K562 (cell line): ENCODE measurements around the gene MPZL1. TPM values are rescaled to one million over a fixed set of nuclear protein-coding genes. Genes with fewer than 3 reads are reported as not detected.
A peak's percentile ranks its signal among the peaks of the same experiment; 100 is the strongest.

Experiments used
- ATAC-seq: fragments of 200-7000 bp; cut with Tn5 transposase; 3 replicates; pipeline ENCODE4 v1.9.1; 2020; ENCODE audit warnings: moderate library complexity
- BruUV-seq: library from RNA; stranded (reverse); fragments of 400-500 nt; replicated peaks from 2 replicates; lab custom pipeline; 2021; lab: Mats Ljungman, UMichigan
- CTCF ChIA-PET: fragments of 300-600 bp; formaldehyde crosslinking; extraction: SDS; loops from one replicate; lab custom pipeline; 2021; ENCODE audit warnings: low intra/inter-chr PET ratio; lab: Yijun Ruan, JAX
- POLR2A ChIA-PET: fragments of 300-600, 350-650 bp; sonication (Branson Sonifier 250); formaldehyde crosslinking; extraction: SDS; loops from one replicate; lab custom pipeline; 2021; ENCODE audit warnings: antibody characterized with exemption, inconsistent platforms; lab: Yijun Ruan, JAX
- DNase-seq, 4 experiments: peaks; one replicate each; pipeline versions ENCODE4 v3.0.0 to v3.0.0-alpha.2; 2011 to 2018; ENCODE audit warnings: low spot score in 3 of 4, mixed read lengths in 3 of 4; ENCODE audit errors: extremely low read depth in 1 of 4
- FAIRE-seq: peaks from 2 replicates; lab custom pipeline; 2011; peaks lifted over from hg19 to GRCh38; lab: Jason Lieb, UNC
- H2AFZ ChIP-seq: 2 replicates; pipeline ENCODE4 v1.6.0; 2011; ENCODE audit warnings: low read depth, low read length, control low read depth, inconsistent platforms
- H3K27ac ChIP-seq: fragments of 200-600 bp; 3 replicates; pipeline ENCODE4 v1.8.0; 2011; ENCODE audit warnings: low read depth, mild to moderate bottlenecking, control low read depth, inconsistent platforms, low read length, moderate library complexity, mixed read lengths; ENCODE audit errors: extremely low read depth
- H3K27me3 ChIP-seq, 2 experiments: fragments of 300-600 bp in 1 of 2; 2 replicates in 1 of 2; 3 replicates in 1 of 2; pipeline versions ENCODE4 v1.6.0 to v1.8.0; 2011; ENCODE audit warnings: inconsistent platforms in 2 of 2, low read length in 2 of 2, mild to moderate bottlenecking in 1 of 2, mixed read lengths in 1 of 2, moderate library complexity in 1 of 2; ENCODE audit not compliant: control insufficient read depth in 2 of 2, insufficient read depth in 2 of 2
- H3K36me3 ChIP-seq: fragments of 300-600 bp; 3 replicates; pipeline ENCODE4 v1.8.0; 2011; ENCODE audit warnings: mild to moderate bottlenecking, low read length, inconsistent platforms; ENCODE audit not compliant: control insufficient read depth, insufficient read depth
- H3K4me1 ChIP-seq, 2 experiments: fragments of 200-600 bp in 1 of 2; replicated peaks in 1 of 2; 2 replicates in 1 of 2; 3 replicates in 1 of 2; pipeline versions ENCODE4 v1.5.1 to v1.8.0; 2011; ENCODE audit warnings: inconsistent platforms in 2 of 2, low read length in 2 of 2, mild to moderate bottlenecking in 1 of 2, mixed read lengths in 1 of 2, moderate library complexity in 1 of 2; ENCODE audit not compliant: control insufficient read depth in 2 of 2, insufficient read depth in 2 of 2
- H3K4me2 ChIP-seq: 2 replicates; pipeline ENCODE4 v1.6.1; 2011; ENCODE audit warnings: low read length, control low read depth, inconsistent platforms, mixed read lengths; ENCODE audit not compliant: insufficient read depth
- H3K4me3 ChIP-seq: fragments of 200-600 bp; sonication (generic), shearing (Covaris generic); 2 replicates; pipeline ENCODE4 v1.5.1; 2016; ENCODE audit warnings: control low read depth, inconsistent platforms
- H3K79me2 ChIP-seq: fragments of 200-600 bp; 3 replicates; pipeline ENCODE4 v1.8.0; 2011; ENCODE audit warnings: low read length, inconsistent platforms; ENCODE audit not compliant: control insufficient read depth, insufficient read depth
- H3K9ac ChIP-seq, 2 experiments: 2 replicates each; pipeline versions ENCODE4 v1.6.0 to v1.6.1; 2011; ENCODE audit warnings: low read depth in 2 of 2, low read length in 2 of 2, control low read depth in 1 of 2, inconsistent platforms in 1 of 2, mild to moderate bottlenecking in 1 of 2, mixed read lengths in 1 of 2; ENCODE audit not compliant: insufficient read depth in 1 of 2
- H3K9me1 ChIP-seq: one replicate; pipeline ENCODE4 v1.6.0; 2011; ENCODE audit warnings: inconsistent platforms, mild to moderate bottlenecking, low read length, moderate library complexity; ENCODE audit not compliant: control insufficient read depth, insufficient read depth
- H3K9me3 ChIP-seq: replicated peaks from 2 replicates; pipeline ENCODE4 v1.5.1; 2011; ENCODE audit warnings: low read depth, low read length, inconsistent platforms; ENCODE audit not compliant: control insufficient read depth, insufficient read depth
- H4K20me1 ChIP-seq: replicated peaks from 2 replicates; pipeline ENCODE4 v1.6.1; 2011; ENCODE audit warnings: low read length, inconsistent platforms, mixed read lengths; ENCODE audit not compliant: control insufficient read depth, insufficient read depth
- CEBPB ChIP-seq: fragments of 450-650 bp; IDR thresholded peaks from 2 replicates; pipeline ENCODE4 v1.6.1; 2016; ENCODE audit warnings: missing genetic modification characterization, missing compliant biosample characterization
- CEBPG ChIP-seq, 3 experiments: fragments of 200-800 bp in 1 of 3; sonication (Bioruptor generic) in 1 of 3; sonication (generic) in 1 of 3; formaldehyde crosslinking in 1 of 3; IDR thresholded peaks in 2 of 3; conservative IDR thresholded peaks in 1 of 3; 2 replicates each; pipeline versions ENCODE4 v1.6.1 to v1.8.0; 2016 to 2022; ENCODE audit warnings: missing compliant biosample characterization in 2 of 3, missing genetic modification characterization in 2 of 3, mild to moderate bottlenecking in 1 of 3, missing genetic modification reagents in 1 of 3
- EP400 ChIP-seq: fragments of 450-650 bp; IDR thresholded peaks from 2 replicates; pipeline ENCODE4 v1.6.1; 2017; ENCODE audit warnings: antibody characterized with exemption, mild to moderate bottlenecking, moderate library complexity
- HMG20A ChIP-seq: fragments of 450-650 bp; formaldehyde crosslinking; conservative IDR thresholded peaks from 2 replicates; pipeline ENCODE4 v1.4.0; 2020; ENCODE audit warnings: mild to moderate bottlenecking, mixed read lengths
- NFIX ChIP-seq: fragments of 250-450 bp; sonication (Bioruptor Pico); IDR thresholded peaks from 2 replicates; pipeline ENCODE4 v1.4.0; 2020; ENCODE audit warnings: low read depth, mild to moderate bottlenecking, moderate library complexity
- ZNF830 ChIP-seq: fragments of 250-450 bp; sonication (Bioruptor Pico); IDR thresholded peaks from 2 replicates; pipeline ENCODE4 v1.5.0; 2021; ENCODE audit warnings: mild to moderate bottlenecking
- WGBS: fragments of 100-300 bp; shearing (Covaris generic); methylation state at CpG from one replicate; pipeline ENCODE4 v1.1.6; 2016; ENCODE audit warnings: low coverage, mixed read lengths; ENCODE audit not compliant: insufficient coverage; ENCODE audit errors: missing lambda C conversion rate; 5-methylcytosine and 5-hydroxymethylcytosine counted together
- in situ Hi-C: fragments of 300-500 bp; cut with MboI; formaldehyde crosslinking; loops from 4 replicates; pipeline ENCODE4 v1.15.0; 2018; ENCODE audit warnings: inconsistent platforms, mixed read lengths
- intact Hi-C: fragments of 100-400 bp; cut with micrococcal nuclease; formaldehyde crosslinking; loops from 2 replicates; pipeline ENCODE4 v1.14.2; 2022
- polyA plus RNA-seq, 8 experiments: library from polyadenylated mRNA; depleted of rRNA in 4 of 8; stranded (reverse) in 5 of 8; unstranded in 3 of 8; fragments of >200 nt; fragmentation: Nextera tagmentation in 2 of 8; fragmentation: Illumina TruSeq in 1 of 8; extraction: Ambion mirVana in 2 of 8; extraction: Trizol in 1 of 8; gene quantifications; 2 replicates each; pipeline versions ENCODE4 v1.2.1 to v1.2.3, GENCODE V29; 2011 to 2014; ENCODE audit warnings: inconsistent platforms in 1 of 8, missing spikeins in 1 of 8
- total RNA-seq, 7 experiments: library from RNA; depleted of rRNA in 6 of 7; stranded (reverse); fragments of >200 nt in 6 of 7; fragmentation: Illumina TruSeq in 2 of 7; extraction: Trizol in 2 of 7; gene quantifications; 2 replicates each; pipeline versions ENCODE4 v1.2.1 to v1.2.3, GENCODE V29; 2011 to 2021; ENCODE audit warnings: low replicate concordance in 1 of 7

Gene MPZL1
- total and polyA plus RNA-seq, 9 of the 15 experiments (the other 6 are each of a cell fraction or from before 2014, with no cell fraction given) = 14.5 to 153 (median 66.5) TPM

DNA sequence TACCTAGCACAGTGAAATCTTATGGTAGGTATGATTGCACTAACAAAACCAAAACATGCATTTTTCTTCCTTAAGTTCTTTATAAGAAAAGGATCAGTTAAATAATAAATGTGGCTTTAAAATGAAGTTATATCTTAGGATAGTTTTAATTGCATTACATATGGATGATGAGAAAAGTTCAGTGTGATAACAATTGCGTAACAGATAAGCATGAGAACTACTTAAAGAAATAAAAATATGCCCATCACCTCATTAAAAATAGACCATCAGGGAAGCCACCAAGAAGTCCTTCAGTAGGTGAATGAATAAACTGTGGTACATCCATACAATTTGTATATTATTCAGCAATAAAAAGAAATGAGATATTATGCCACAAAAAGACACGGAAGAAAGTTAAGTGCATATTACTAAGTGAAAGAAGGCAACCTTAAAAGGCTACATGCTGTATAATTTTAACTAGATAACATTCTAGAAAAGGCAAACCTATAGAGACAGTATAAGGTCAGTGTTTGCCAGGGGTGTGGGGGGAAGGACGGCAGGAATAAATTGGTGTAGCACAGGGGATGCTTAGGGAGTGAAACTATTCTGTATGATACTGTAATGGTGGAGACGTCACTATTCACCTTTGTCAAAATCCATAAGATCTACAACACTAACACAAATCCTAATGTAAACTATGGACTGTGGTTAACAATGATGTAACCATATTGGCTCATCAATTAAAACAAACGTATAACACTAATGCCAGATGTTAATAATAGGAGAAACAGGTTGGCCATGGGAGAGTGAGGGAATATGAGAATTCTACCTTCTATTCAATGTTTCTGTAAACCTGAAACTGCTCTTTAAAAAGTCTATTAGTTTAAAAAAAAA is 42.9 kb downstream of the MPZL1 start:
- BruUV-seq = no TSS peak
- TF ChIP-seq EP400 (no peak), CEBPG (CRISPR knock-in tag; IDR thresholded peaks at IDR 0.05) (no peak), CEBPG (tag; conservative IDR thresholded peaks at IDR 0.05 in 1 of 2, IDR thresholded peaks at IDR 0.05 in 1 of 2) (peak; percentile 59 to 90; a peak in 3 of 4 replicates), CEBPB (peak; percentile 94), NFIX (CRISPR knock-in tag) (no peak), HMG20A (CRISPR knock-in tag) (no peak), ZNF830 (no peak)
- intact Hi-C loops = loop anchor here (5.0 kb wide), 2 partner anchors 103 to 173 kb away; partner anchors contain the start of genes DCAF6 and MPC2

More for the DNA sequence above, 42.9 kb downstream of the MPZL1 start:
- ATAC-seq (no peak), FAIRE-seq (no peak), DNase-seq (no peak)
- no peak overlapping the region for H3K9ac ChIP-seq
- no peak overlapping the region for H2AFZ ChIP-seq
- H3K27me3 ChIP-seq = no peaks in the 10 kb centered on the region
- no peak overlapping the region for H3K4me2 ChIP-seq
- CTCF ChIA-PET = no interaction called here
- POLR2A ChIA-PET = no interaction called here
- no peak overlapping the region for H3K4me3 ChIP-seq
- no peaks in the 10 kb centered on the region for H3K9me3 ChIP-seq
- WGBS = 83% methylated on average over 5 of the region's 5 CpGs
- peaks cover 49% of the 10 kb centered on the region for H3K79me2 ChIP-seq
- peaks cover 7 to 45% of the 10 kb centered on the region in 2 experiments for H3K4me1 ChIP-seq
- H4K20me1 ChIP-seq = no peaks in the 10 kb centered on the region
- peaks cover 4% of the 10 kb centered on the region for H3K9me1 ChIP-seq
- no peak overlapping the region for H3K27ac ChIP-seq
- peaks cover 38% of the 10 kb centered on the region for H3K36me3 ChIP-seq
- in situ Hi-C loops = no loop called here
